ENCODE data around the gene EHD1. TPM values are rescaled to one million over a fixed set of nuclear protein-coding genes. Genes with fewer than 3 reads are reported as not detected.

The EHD1 gene
- total and polyA plus RNA-seq, 2 of the 4 experiments (the other 2 are of a cell fraction) = 107 to 209 TPM

DNA sequence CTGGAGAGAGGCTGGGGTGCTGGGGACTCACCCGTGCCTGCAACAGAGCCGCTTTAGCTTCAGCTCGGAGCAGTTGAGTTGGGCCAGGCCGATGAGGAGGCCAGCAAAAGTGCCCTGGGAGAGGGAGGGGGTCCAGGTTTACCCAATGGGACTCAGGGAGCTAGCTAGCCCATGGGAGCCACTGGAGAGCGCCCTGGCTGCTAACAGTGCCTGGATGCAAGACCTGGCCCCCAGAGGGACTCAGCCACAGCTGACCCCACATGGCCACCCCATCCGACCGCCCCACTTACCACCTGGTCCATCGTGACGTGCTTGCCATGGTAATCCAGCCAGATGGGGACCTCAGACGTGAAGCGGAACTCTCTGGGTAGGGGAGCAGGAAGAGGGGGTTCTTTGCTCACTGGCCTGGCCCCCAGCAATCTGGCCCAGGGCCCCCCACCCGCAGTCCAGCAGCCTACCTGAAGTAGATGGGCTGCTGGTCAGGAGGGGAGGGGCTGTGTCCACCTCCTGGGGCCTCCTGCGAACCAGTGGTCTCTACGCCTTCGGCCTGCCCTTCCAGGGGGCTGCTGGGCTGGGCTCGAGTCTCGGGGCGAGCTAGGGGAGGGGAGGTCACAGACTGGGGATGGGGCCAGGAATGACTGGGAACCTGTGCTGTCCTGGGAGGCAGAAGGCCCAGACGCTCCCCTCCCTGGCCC, 19.1 kb upstream of the EHD1 start:
- Histone ChIP-seq H3K27ac (ENCODE audit: insufficient read depth, low read length) (no peak overlapping the region), H3K56ac (ENCODE audit: extremely low read depth, insufficient read depth, low read length) (no peak overlapping the region), H2BK120ac (ENCODE audit: low read depth, low read length) (no peak overlapping the region), H3K18ac (ENCODE audit: low read depth, low read length) (no peak overlapping the region), H3K4me2 (ENCODE audit: low read depth, low read length) (no peak overlapping the region), H2BK15ac (ENCODE audit: low read depth, low read length) (no peak overlapping the region), H2AK9ac (replicated peaks; ENCODE audit: low read depth, low read length, poor library complexity) (peak overlapping the region; percentile 16), H3K9ac (ENCODE audit: low read depth, low read length) (no peak overlapping the region), H4K5ac (ENCODE audit: low read depth, low read length) (no peak overlapping the region), H3K4me1 (ENCODE audit: control insufficient read depth, insufficient read depth, low read length) (no peaks in the 10 kb centered on the region), H4K91ac (ENCODE audit: insufficient read depth, low read depth, low read length) (no peak overlapping the region), H3K4ac (ENCODE audit: low read depth, low read length) (no peak overlapping the region), H3K14ac (replicated peaks; ENCODE audit: low read depth, low read length) (no peak overlapping the region), H4K8ac (ENCODE audit: low read depth in 2 of 2, low read length in 2 of 2) (no peak overlapping the region), H3K36me3 (ENCODE audit: control insufficient read depth, insufficient read depth, low read length) (peaks cover 47% of the 10 kb centered on the region), H2BK20ac (ENCODE audit: low read depth, low read length) (no peak overlapping the region), H2AK5ac (ENCODE audit: low read depth, low read length) (no peak overlapping the region), H3K79me1 (ENCODE audit: low read depth in 1 of 2, low read length in 2 of 2) (no peaks in the 10 kb centered on the region), H4K20me1 (ENCODE audit: insufficient read depth, low read length) (peaks cover 4% of the 10 kb centered on the region; the same call in 1 of the 2 replicates), H3K9me1 (ENCODE audit: insufficient read depth, low read length) (no peaks in the 10 kb centered on the region), H3K23ac (ENCODE audit: low read depth, low read length) (no peak overlapping the region), H2BK5ac (ENCODE audit: low read depth, low read length, poor library complexity, severe bottlenecking) (no peak overlapping the region), H3K27me3 (ENCODE audit: control insufficient read depth, insufficient read depth, low read length) (no peaks in the 10 kb centered on the region), H3K9me3 (ENCODE audit: control insufficient read depth, insufficient read depth, low read length) (no peaks in the 10 kb centered on the region), H3K4me3 (ENCODE audit: insufficient read depth, low read depth, low read length) (no peak overlapping the region), H2AFZ (replicated peaks; ENCODE audit: low read length, poor library complexity) (no peak overlapping the region)
- ChIA-PET POLR2A (ENCODE audit: unreplicated experiment) (no interaction called here), CTCF (no interaction called here)
- ATAC-seq (ENCODE audit: low read depth) = no peak
- DNase-seq = no peak
- in situ Hi-C loops (cut with MboI; ENCODE audit: low sequenced_read_pairs) (no loop called here), intact Hi-C loops (cut with micrococcal nuclease) (no loop called here), dilution Hi-C loops (cut with HindIII; ENCODE audit: low sequenced_read_pairs, unreplicated experiment) (no loop called here)
- TF ChIP-seq RAD21 (IDR thresholded peaks at IDR 0.05; ENCODE audit: low read length) (no peak), BHLHE40 (IDR thresholded peaks at IDR 0.05; ENCODE audit: low read depth, low read length) (no peak), CEBPB (IDR thresholded peaks at IDR 0.05; ENCODE audit: low read depth, low read length) (no peak)
- BruUV-seq (replicated peaks) = no TSS peak
- WGBS, 2 experiments (ENCODE audit: extremely low coverage in 2 of 2, insufficient read length in 1 of 2) = 90% methylated on average over 2 of the region's 19 CpGs; no CpG with 5 or more reads in 1 of the 2 experiments

Data from IMR-90 (cell line).